Fibroblast of the aortic adventitia (primary cell): ENCODE results near the gene SUPV3L1. TPM values are rescaled to one million over a fixed set of nuclear protein-coding genes. Genes with fewer than 3 reads are reported as not detected.

Experiments used
- DNase-seq: peaks from one replicate; pipeline ENCODE4 v3.0.0-alpha.2; 2010; ENCODE audit warnings: low read depth
- H3K4me3 ChIP-seq: 2 replicates; pipeline ENCODE4 v1.5.1; 2011; ENCODE audit warnings: low read depth, mild to moderate bottlenecking, control low read depth, low read length, moderate library complexity
- CTCF ChIP-seq: IDR thresholded peaks from 2 replicates; pipeline ENCODE4 v1.5.1; 2011; ENCODE audit warnings: mild to moderate bottlenecking, low read length, control low read depth, inconsistent platforms; ENCODE audit not compliant: insufficient read depth
- total RNA-seq: library from RNA; depleted of rRNA; stranded (reverse); fragments of >200 nt; gene quantifications from 2 replicates; pipeline ENCODE4 v1.2.3, GENCODE V29; 2012; ENCODE audit warnings: low replicate concordance

Gene SUPV3L1
- total RNA-seq, 1 donor, result 31.0 TPM

DNA sequence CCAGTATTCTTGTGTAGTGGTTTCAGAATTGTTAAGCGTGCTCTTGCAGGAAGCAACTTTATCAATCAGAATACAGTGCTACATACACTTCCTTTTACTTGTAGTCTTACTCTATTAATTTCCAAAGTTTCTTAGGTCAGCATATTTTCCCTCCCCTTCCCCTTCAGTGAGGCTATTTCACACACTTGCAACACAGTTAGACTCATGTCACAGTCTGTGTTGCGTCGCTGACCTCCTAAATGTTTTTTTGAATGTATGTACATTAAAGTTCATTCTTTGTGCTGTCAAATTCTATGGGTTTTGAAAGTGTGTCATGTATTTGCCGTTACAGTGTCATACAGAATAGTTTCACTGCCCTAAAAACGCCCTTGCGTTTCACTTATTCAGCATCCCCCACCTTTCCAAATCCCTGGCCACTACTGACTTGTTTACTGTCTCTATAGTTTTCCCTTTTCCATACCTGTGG lies 34.7 kb downstream of the SUPV3L1 start:
- TF ChIP-seq CTCF, result no peak
- DNase-seq, result no peak
- H3K4me3 ChIP-seq, result no peak overlapping the region

GRCh38 chr10:69215405-69216171 lies 35.6 kb downstream of the SUPV3L1 start:
- no peak for DNase-seq
- no peak overlapping the region for H3K4me3 ChIP-seq
- TF ChIP-seq CTCF, result no peak

GRCh38 chr10:69216577-69217118 lies 36.6 kb downstream of the SUPV3L1 start:
- no peak overlapping the region for H3K4me3 ChIP-seq
- no peak for DNase-seq
- no peak for TF ChIP-seq CTCF

DNA sequence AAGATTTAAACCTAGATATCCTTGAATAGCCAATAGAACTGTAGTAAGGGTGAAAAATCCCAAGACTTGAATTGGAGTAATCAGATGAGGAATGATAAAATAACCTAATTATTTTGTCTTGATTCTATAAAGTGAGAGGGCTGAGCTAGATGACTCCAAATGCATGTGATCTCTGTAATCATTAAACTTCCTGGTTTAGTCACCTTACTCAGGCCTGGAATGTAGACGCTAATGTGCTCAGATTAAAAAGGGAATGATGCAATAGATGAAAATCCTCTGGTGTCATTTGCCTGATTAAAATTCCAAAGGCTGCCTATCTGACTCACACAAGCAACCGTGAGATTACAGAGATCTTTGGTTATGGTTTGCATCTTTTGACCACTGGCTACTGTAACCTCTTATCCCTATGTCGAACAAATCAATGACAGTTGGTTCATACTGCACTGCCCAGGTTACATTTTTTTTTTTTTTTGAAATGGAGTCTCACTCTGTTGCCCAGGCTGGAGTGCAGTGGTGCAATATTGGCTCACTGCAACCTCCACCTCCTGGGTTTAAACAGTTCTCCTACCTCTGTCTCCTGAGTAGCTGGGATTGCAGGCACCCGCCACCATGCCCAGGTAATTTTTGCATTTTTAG lies 37.2 kb downstream of the SUPV3L1 start:
- H3K4me3 ChIP-seq, result no peak overlapping the region
- DNase-seq, result peak; percentile 95
- TF ChIP-seq CTCF, result no peak

DNA sequence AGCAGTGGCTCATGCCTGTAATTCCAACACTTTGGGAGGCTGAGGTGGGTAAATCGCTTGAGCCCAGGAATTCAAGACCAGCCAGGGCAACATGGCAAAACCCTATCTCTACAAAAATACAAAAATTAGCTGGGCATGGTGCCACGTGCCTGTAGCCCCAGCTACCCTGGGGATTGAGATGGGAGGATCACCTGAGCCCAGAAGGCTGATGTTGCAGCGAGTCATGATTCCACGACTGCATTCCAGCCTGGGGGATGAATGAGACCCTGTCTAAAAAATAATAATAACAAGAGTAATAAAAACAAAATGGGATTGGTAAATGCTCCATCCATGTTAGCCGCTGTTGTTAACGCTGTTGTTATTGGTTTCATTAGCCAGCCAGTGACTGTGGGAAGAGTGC lies 38.8 kb downstream of the SUPV3L1 start:
- no peak for DNase-seq
- no peak overlapping the region for H3K4me3 ChIP-seq
- TF ChIP-seq CTCF, result no peak

GRCh38 chr10:69220041-69220451 lies 40.0 kb downstream of the SUPV3L1 start, which contains the start of gene HKDC1:
Gene HKDC1 (plus strand): TSS chr10:69220332. CDS start chr10:69220436, 104 bp downstream.
- TF ChIP-seq CTCF, result no peak
- H3K4me3 ChIP-seq, result no peak within 1 kb of the TSS
- no peak for DNase-seq
